Mucosa of descending colon (tissue), 3 donors: ENCODE data around the gene CIDEA. TPM values are rescaled to one million over a fixed set of nuclear protein-coding genes. Genes with fewer than 3 reads are reported as not detected.
A peak's percentile ranks its signal among the peaks of the same experiment; 100 is the strongest.
"Not testable (repeated sequence)": the region's sequence is repeated elsewhere in the genome, so short reads cannot be mapped to it uniquely, and the experiment has no call there.

Experiments
- ATAC-seq: fragments of 200-7000 bp; cut with Tn5 transposase; one replicate; pipeline ENCODE4 v1.9.1; 2020; ENCODE audit warnings: mild to moderate bottlenecking, moderate library complexity
- DNase-seq, 3 donors: peaks; one replicate each; pipeline ENCODE4 v3.0.0-alpha.2; 2020
- H3K36me3 ChIP-seq: fragments of 200-600 bp; one replicate; pipeline ENCODE4 v1.8.0; 2021; ENCODE audit warnings: low read depth, mild to moderate bottlenecking
- H3K4me1 ChIP-seq: fragments of 200-600 bp; one replicate; pipeline ENCODE4 v1.8.0; 2021; ENCODE audit warnings: low read depth, mild to moderate bottlenecking
- H3K4me3 ChIP-seq: fragments of 200-600 bp; one replicate; pipeline ENCODE4 v1.8.0; 2021; ENCODE audit warnings: mild to moderate bottlenecking
- H3K9me3 ChIP-seq: fragments of 200-600 bp; one replicate; pipeline ENCODE4 v1.8.0; 2021; ENCODE audit warnings: mild to moderate bottlenecking
- intact Hi-C, 2 donors: fragments of 100-400 bp; cut with DNase I in 1 of 2; cut with micrococcal nuclease in 1 of 2; formaldehyde crosslinking; loops; one replicate each; pipeline versions ENCODE4 v1.11.0 to v1.11.1; 2022; cut with DNase I, micrococcal nuclease
- long read RNA-seq, 2 donors: library from polyadenylated mRNA; unstranded; transcript quantifications; one replicate each; pipeline ENCODE4 v2.0.0, GENCODE V29; 2019 to 2021
- total RNA-seq, 3 donors: library from RNA; stranded (reverse); fragmentation: NEBNext Ultra II Directional in 2 of 3; extraction: Animal tissue kit (Norgen Biotek cat#: 25700) in 2 of 3; gene quantifications; one replicate each; pipeline versions ENCODE4 v1.2.1 to v1.2.4, GENCODE V29; 2021 to 2023
- TF ChIP-seq, protein P1 (sequence below): fragments of 200-600 bp; IDR thresholded peaks from one replicate; pipeline ENCODE4 v1.8.0; 2022; ENCODE audit warnings: antibody characterized with exemption, mild to moderate bottlenecking
- donor health status: DM: no; HTN: no; CAD: no; lungs with moderate emphysema.
- donor health status: DM: no; HTN: no; CAD: no.
- donor health status: DM: no; HTN: yes; CAD: no.

CIDEA gene, protein sequence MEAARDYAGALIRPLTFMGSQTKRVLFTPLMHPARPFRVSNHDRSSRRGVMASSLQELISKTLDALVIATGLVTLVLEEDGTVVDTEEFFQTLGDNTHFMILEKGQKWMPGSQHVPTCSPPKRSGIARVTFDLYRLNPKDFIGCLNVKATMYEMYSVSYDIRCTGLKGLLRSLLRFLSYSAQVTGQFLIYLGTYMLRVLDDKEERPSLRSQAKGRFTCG
- total RNA-seq, result under 1 TPM in 2 of 3 donors, not detected in 1; 0.58 to 0.98 TPM
- long read RNA-seq, donor 1, partial matches to known transcripts, result 0 of 2 reads
- long read RNA-seq, donor 1, other reads (novel, unspliced or antisense), result 0 of 2 reads
- long read RNA-seq, donor 2, result 0 reads

DNA sequence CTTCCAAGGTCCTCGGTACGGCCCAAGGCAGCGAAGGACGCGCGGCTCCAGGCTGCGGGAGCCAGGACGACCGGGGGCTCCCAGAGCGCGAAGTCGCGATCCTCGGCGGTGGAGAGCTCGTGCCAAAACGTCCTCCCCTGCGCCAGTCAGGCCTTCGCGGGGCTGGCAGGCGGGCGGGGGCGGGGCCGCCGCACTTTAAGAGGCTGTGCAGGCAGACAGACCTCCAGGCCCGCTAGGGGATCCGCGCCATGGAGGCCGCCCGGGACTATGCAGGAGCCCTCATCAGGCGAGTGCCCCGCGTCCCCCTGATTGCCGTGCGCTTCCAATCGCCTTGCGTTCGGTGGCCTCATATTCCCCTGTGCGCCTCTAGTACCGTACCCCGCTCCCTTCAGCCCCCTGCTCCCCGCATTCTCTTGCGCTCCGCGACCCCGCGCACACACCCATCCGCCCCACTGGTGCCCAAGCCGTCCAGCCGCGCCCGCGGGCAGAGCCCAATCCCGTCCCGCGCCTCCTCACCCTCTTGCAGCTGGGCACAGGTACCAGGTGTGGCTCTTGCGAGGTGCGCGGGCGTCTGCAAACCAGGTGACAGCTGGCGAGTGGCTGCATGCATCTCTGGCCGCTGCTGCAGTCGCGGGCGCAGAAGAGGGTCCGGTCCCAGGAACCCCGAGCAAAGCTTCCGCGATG lies at the start of gene CIDEA:
Gene CIDEA, plus strand, starts transcription at position 226 of the 684 bp plus-strand sequence. Its CDS starts 23 bp downstream, at position 249.
- intact Hi-C loops, result no loop called here
- ATAC-seq, result peak; percentile 19
- peaks cover 2% of the 10 kb centered on the region for H3K4me1 ChIP-seq
- TF ChIP-seq, protein P1, sequence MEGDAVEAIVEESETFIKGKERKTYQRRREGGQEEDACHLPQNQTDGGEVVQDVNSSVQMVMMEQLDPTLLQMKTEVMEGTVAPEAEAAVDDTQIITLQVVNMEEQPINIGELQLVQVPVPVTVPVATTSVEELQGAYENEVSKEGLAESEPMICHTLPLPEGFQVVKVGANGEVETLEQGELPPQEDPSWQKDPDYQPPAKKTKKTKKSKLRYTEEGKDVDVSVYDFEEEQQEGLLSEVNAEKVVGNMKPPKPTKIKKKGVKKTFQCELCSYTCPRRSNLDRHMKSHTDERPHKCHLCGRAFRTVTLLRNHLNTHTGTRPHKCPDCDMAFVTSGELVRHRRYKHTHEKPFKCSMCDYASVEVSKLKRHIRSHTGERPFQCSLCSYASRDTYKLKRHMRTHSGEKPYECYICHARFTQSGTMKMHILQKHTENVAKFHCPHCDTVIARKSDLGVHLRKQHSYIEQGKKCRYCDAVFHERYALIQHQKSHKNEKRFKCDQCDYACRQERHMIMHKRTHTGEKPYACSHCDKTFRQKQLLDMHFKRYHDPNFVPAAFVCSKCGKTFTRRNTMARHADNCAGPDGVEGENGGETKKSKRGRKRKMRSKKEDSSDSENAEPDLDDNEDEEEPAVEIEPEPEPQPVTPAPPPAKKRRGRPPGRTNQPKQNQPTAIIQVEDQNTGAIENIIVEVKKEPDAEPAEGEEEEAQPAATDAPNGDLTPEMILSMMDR, result no peak
- H3K36me3 ChIP-seq, result no peaks in the 10 kb centered on the region
- no peak for DNase-seq
- no peaks in the 10 kb centered on the region for H3K9me3 ChIP-seq
- H3K4me3 ChIP-seq, result no peak within 1 kb of the TSS

DNA sequence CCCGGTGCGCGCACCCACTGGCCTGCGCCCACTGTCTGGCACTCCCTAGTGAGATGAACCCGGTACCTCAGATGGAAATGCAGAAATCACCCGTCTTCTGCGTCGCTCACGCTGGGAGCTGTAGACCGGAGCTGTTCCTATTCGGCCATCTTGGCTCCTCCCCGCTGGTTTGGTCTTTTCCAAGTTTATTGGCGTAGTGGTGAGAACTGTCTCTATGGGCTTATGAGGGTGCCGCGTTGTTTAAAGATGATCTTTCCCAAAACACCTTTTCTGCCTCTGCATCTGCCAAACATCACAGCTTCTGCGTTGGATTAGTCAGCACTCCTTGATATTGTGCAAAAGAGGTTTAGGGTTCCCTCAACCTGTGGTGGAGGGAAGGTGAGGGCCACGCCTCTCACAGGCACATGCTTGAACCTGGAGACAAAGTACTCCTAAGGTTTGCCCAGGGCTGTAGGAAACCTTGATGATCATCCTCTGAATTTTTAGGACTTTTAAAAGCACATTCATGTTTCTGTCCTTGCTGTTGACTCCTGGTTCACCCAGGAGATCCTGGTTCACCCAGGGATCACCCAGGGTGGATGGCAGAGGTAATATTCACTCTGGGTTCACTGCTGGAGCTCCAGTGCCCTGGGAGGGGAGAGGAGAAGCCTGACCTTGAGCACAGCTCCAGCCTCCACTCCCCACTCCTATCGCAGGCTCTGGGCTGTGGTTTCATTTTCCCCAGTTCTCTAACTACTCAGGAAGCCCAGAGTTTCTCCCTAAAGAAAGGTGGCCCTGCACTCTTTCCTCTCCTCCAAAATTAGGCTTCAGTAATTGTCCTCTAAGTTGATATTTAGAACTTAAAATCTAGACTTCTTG lies 45.6 kb upstream of the CIDEA start:
- intact Hi-C loops, ATAC-seq, H3K4me3 ChIP-seq, DNase-seq, H3K36me3 ChIP-seq, H3K9me3 ChIP-seq, H3K4me1 ChIP-seq: not testable (repeated sequence)

DNA sequence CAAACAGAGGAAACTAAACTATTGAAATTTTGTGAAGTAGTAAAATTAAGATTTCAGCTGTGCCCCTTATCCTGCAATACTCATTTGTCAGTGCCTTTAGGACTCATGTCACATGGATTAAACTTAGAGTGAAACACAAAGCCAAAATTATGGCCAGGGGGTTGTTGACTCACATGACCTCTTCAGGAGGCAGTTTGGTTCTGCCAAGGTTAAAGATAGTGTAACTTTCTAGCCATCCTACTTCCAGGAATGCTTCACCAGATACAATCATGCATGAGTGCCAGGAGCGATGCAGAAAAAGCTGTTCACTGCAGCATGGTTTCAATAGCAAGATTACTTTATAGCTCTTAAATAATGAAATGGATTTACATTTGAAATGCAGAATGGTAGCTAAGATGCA lies 41.9 kb upstream of the CIDEA start:
- ATAC-seq, H3K36me3 ChIP-seq, DNase-seq, H3K4me3 ChIP-seq, intact Hi-C loops, H3K4me1 ChIP-seq, H3K9me3 ChIP-seq: not testable (repeated sequence)

DNA sequence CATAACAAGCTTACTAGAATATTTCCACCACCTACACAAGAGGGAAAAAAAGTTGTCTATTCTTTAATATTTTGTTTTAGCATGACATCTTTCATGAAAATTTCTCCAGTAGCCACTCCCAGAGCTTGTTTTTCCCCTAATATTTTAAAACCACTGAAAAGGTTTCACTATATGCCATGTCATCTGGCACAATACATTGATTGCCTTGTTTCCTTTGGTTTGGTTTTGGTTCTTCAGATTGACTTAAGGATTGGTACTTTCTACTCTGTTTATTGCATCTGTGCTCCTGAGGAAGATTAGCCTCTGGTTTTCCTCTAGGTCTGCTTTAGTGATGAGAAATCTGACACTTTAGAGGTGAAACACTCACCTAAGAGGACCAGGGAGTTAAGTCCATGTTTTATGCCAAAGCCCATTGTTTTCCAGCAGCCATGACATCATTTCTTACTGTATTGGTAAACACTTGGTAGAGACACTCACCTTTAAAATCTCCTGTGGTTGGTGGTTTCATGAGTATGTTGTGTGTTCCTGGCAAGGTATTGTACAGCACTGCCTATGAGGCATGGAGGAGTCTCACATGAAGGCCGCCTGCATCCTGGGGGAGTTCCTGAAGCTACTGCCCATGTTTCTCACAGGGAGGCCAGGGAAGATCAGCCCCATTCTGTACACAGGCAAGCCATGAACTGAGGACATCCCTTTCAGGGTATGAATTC lies 39.7 kb upstream of the CIDEA start:
- H3K36me3 ChIP-seq, intact Hi-C loops, ATAC-seq, H3K9me3 ChIP-seq, DNase-seq, H3K4me1 ChIP-seq, H3K4me3 ChIP-seq: not testable (repeated sequence)

DNA sequence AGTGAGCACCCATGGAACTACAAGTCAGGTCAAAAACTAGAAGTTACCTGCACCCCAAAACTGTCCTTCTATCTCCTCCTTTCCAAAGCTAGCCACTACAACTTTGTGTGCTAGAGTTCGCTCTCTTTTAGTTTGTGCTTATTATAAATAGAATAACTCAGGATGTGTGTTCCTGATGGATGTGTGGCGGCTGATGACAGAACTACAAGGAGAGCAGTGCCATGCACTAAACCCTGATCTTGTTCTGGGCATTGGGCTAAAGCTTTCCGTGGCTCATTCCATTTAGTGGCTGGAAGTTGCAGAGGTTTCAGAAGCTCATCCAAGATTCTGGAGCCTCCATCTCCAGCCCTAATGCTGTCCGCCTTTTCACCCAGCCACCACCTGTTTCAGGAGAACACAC lies 37.7 kb upstream of the CIDEA start:
- H3K36me3 ChIP-seq, H3K4me1 ChIP-seq, H3K9me3 ChIP-seq, intact Hi-C loops, DNase-seq, ATAC-seq, H3K4me3 ChIP-seq: not testable (repeated sequence)

DNA sequence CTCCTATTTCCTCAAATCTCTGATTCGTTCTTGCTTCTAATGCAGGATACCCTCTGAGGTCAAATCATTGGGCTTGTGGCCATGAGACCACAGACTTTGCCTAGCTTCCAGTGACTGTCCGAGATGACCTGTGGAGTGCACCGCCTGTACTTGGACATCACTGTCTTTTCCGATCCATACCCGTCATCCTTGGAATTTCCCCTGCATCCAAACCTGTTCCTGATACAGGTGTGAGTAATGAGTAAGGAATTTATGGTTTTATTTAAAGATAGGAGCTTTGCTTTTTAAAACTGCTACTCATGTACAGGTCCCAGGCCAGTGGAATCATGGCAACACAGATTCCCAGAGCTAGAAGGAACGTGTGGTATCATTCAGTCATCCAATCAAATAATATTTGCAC lies 35.6 kb upstream of the CIDEA start:
- DNase-seq, H3K4me1 ChIP-seq, H3K9me3 ChIP-seq, ATAC-seq, H3K4me3 ChIP-seq, H3K36me3 ChIP-seq, intact Hi-C loops: not testable (repeated sequence)

DNA sequence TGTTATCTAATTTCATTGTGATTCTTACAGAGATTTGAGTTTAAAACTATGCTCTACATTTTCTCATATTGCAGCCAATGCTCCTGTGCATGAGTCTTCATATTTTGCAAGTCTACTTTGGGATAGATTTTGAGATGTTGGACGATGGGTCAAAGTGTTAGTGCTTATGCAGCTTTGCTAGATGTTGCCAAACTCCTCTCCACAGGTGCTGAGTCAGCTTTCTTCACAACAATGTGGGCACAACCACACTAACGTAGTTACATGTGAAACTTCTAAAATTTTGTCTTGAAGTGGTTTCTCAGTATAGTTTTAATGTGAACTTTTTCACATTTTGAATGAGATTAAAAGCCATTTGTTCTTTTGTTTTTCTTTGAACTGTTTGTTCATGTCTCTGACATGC lies 32.1 kb upstream of the CIDEA start:
- H3K36me3 ChIP-seq, H3K9me3 ChIP-seq, DNase-seq, H3K4me3 ChIP-seq, ATAC-seq, intact Hi-C loops, H3K4me1 ChIP-seq: not testable (repeated sequence)

DNA sequence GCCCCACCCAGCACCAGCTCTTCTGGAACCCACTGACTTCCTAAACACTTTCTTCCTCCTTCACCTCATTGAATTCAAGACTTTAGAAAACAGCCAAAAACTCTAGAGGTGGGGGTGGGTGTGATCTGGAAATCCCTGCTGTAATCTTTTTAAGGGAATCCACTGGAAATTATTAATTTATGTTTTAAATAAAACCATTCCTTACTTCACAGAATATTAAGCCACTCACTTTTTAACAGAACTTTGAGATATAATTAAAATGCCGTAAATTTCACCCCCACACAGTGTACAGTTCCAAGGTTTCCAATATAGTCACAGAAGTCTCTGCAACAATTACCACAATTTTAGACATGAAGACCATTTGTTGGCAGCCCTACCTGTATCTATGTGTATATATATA lies 30.8 kb upstream of the CIDEA start:
- H3K36me3 ChIP-seq, H3K9me3 ChIP-seq, DNase-seq, H3K4me3 ChIP-seq, H3K4me1 ChIP-seq, intact Hi-C loops, ATAC-seq: not testable (repeated sequence)

DNA sequence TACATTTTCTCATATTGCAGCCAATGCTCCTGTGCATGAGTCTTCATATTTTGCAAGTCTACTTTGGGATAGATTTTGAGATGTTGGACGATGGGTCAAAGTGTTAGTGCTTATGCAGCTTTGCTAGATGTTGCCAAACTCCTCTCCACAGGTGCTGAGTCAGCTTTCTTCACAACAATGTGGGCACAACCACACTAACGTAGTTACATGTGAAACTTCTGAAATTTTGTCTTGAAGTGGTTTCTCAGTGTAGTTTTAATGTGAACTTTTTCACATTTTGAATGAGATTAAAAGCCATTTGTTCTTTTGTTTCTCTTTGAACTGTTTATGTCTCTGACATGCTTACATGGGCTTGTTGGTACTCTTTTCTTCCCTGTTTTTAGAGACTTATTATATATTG lies 27.4 kb upstream of the CIDEA start:
- H3K4me3 ChIP-seq, H3K36me3 ChIP-seq, H3K9me3 ChIP-seq, intact Hi-C loops, ATAC-seq, H3K4me1 ChIP-seq, DNase-seq: not testable (repeated sequence)

DNA sequence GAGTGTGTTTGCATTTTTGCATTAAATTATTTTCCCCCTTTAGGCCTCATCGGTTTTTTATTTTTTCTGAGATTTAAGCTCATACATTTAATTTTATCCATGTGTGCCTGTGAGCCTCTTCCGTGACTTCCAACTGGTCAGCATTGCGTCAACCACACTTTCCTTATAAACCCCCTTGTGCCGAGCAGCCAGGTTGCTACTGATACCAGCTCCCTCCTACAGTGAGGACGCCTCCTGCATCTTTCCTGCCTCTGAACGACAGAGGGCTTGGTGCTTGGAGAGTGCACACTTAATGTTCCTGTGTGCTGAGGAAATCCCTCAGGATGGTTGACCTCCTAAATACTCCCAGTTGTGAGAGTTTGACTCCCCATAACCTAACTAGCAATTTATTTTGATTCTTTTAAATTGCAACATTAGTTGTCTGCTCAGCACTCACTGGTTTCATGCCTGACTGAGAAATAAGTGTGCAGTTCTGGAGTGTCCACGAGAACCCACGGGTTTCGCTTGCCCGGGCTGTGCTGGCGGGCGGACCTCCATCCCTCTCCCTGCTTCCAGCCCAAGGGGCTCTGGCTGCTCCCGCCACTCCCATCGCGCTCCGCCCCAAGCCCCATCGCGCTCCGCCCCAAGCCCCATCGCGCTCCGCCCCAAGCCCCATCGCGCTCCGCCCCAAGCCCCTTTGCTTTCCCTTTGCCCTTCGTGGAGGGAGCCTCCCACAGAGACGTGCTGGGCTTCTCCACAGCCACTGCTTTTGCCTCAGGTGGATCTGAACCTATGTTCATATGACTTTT lies 26.6 kb upstream of the CIDEA start:
- H3K4me1 ChIP-seq, H3K36me3 ChIP-seq, ATAC-seq, H3K9me3 ChIP-seq, DNase-seq, H3K4me3 ChIP-seq, intact Hi-C loops: not testable (repeated sequence)

DNA sequence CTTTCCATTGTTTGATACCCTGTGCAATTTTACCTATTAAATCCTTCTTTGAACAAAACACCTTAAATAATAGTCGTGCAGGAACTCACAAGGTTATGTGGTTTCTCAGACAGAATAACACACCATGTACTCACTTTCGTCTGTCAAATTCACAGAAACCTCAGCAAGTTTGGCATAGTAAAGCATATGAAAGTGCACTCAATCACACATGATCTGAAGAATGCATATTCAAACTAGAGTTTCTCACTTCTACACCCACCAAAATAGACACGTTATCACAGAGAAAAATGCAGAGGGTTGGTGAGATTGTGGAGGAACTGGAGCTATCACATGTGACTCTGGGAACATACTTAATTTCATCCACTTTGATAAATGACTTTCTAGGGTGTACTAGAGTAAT lies 25.9 kb upstream of the CIDEA start:
- DNase-seq, H3K4me3 ChIP-seq, ATAC-seq, H3K9me3 ChIP-seq, H3K4me1 ChIP-seq, intact Hi-C loops, H3K36me3 ChIP-seq: not testable (repeated sequence)

DNA sequence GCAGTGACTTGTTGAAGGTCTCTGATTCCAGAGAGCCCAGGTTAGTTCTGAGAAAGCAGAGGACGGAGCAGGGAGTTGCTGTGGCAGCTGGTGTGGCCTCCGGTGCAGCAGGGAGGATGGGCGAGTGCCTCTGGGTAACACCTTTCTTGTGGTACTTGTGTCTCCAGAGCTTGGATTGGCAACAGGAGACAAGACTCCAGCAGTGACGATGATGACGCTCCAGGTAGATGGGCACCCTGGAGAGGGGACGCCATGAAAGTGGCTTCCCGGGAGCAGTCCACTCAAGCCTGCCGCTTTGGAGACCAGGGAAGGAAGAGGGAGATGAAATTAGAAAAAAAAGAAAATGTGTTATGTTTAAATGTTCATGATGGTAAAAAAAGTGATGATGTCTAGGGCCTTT lies 23.6 kb upstream of the CIDEA start:
- H3K4me3 ChIP-seq, H3K4me1 ChIP-seq, H3K9me3 ChIP-seq, ATAC-seq, intact Hi-C loops, H3K36me3 ChIP-seq, DNase-seq: not testable (repeated sequence)
